Ovary (tissue), 3 donors: Measurements from ENCODE around the gene DLG5.

Experiments used
- EP300 ChIP-seq: sonication (generic); formaldehyde crosslinking; IDR thresholded peaks from one replicate; pipeline ENCODE4 v1.6.1; 2017; ENCODE audit warnings: antibody characterized with exemption
- TF ChIP-seq, protein P1 (sequence below), 3 donors: fragments of 450-650 bp in 2 of 3; fragments of 200-600 bp in 1 of 3; IDR thresholded peaks; one replicate each; pipeline versions ENCODE4 v1.5.1 to v1.8.0; 2016 to 2022; ENCODE audit warnings: antibody characterized with exemption in 3 of 3, mild to moderate bottlenecking in 1 of 3
- donor health status: DM: no; HTN: no; CAD: no.

DNA sequence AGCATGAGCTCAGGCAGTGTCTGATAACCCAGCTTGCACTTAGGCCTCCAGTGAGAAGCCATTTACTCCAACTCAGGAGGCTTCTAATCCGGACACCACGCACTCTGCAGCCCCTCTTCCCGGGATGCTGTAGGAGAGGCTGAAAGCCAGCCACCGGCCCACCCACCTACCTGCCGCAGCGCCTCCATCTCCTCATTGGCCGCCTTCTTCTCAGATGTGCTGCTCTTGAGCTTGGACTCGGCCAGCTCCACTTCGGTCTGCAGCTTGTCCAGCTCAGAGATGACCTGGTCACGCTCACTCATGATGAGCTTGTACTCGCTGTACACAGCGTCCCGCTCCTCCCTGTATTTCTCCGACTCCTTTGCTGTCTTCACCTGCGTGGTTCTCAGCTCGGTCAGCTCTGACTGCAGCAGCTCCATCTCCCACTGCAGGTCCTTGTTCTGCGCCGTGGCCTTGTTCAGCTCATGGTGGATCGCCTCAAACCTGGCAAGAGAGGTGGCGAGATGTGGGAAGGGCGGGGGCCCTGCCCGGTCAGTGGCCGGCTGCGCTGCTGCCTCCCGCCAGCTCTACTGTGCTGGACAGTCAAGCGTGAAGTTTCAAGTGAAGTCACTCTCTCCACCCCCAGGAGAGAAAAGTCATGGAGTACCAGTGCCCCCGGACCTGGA, 84.7 kb downstream of the DLG5 start:
- TF ChIP-seq, protein P1, sequence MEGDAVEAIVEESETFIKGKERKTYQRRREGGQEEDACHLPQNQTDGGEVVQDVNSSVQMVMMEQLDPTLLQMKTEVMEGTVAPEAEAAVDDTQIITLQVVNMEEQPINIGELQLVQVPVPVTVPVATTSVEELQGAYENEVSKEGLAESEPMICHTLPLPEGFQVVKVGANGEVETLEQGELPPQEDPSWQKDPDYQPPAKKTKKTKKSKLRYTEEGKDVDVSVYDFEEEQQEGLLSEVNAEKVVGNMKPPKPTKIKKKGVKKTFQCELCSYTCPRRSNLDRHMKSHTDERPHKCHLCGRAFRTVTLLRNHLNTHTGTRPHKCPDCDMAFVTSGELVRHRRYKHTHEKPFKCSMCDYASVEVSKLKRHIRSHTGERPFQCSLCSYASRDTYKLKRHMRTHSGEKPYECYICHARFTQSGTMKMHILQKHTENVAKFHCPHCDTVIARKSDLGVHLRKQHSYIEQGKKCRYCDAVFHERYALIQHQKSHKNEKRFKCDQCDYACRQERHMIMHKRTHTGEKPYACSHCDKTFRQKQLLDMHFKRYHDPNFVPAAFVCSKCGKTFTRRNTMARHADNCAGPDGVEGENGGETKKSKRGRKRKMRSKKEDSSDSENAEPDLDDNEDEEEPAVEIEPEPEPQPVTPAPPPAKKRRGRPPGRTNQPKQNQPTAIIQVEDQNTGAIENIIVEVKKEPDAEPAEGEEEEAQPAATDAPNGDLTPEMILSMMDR (IDR thresholded peaks at IDR 0.05), result no peak
- TF ChIP-seq EP300, result no peak
